ENCODE results near the gene RAB3B.
"Not testable (repeated sequence)": the region's sequence is repeated elsewhere in the genome, so short reads cannot be mapped to it uniquely, and the experiment has no call there.

The RAB3B gene

DNA sequence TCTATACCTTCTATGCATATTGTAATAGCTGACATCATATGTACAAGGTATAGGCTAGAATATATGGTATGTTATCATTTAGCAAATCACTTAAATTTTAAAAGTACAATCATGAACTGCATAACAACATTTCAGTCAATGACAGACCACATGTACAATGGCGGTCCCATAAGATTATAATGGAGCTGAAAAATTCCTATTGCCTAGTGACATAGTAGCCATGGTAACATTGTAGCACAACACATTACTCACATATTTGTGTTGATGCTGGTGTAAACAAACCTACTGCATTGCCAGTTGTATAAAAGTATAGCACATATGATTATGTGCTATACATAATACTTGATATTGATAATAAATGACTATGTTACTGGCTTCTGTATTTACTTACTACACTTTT lies 8.9 kb downstream of the RAB3B start:
- TF ChIP-seq, protein P1, sequence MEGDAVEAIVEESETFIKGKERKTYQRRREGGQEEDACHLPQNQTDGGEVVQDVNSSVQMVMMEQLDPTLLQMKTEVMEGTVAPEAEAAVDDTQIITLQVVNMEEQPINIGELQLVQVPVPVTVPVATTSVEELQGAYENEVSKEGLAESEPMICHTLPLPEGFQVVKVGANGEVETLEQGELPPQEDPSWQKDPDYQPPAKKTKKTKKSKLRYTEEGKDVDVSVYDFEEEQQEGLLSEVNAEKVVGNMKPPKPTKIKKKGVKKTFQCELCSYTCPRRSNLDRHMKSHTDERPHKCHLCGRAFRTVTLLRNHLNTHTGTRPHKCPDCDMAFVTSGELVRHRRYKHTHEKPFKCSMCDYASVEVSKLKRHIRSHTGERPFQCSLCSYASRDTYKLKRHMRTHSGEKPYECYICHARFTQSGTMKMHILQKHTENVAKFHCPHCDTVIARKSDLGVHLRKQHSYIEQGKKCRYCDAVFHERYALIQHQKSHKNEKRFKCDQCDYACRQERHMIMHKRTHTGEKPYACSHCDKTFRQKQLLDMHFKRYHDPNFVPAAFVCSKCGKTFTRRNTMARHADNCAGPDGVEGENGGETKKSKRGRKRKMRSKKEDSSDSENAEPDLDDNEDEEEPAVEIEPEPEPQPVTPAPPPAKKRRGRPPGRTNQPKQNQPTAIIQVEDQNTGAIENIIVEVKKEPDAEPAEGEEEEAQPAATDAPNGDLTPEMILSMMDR (conservative IDR thresholded peaks at IDR 0.05), result no peak
- H3K27ac ChIP-seq, result no peak overlapping the region

DNA sequence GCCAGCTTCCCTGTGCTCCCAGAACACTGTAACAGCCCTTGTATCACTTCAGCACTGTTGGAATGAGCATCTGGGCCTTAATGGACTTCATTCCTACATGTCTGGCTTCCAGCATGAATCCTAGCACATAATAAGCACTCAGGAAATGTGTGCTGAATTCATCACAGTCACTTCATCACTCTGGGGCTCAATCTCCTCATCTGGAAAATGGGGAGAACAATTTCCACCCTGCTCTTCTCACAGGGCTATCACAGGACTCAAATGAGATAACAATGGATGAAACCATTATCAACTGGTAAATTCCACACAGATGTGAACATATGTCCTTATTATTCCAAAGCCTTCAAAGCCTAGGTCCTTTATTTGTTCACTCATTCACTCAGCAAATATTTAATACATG lies 12.4 kb downstream of the RAB3B start:
- TF ChIP-seq, protein P1 (conservative IDR thresholded peaks at IDR 0.05), result no peak
- no peak overlapping the region for H3K27ac ChIP-seq

DNA sequence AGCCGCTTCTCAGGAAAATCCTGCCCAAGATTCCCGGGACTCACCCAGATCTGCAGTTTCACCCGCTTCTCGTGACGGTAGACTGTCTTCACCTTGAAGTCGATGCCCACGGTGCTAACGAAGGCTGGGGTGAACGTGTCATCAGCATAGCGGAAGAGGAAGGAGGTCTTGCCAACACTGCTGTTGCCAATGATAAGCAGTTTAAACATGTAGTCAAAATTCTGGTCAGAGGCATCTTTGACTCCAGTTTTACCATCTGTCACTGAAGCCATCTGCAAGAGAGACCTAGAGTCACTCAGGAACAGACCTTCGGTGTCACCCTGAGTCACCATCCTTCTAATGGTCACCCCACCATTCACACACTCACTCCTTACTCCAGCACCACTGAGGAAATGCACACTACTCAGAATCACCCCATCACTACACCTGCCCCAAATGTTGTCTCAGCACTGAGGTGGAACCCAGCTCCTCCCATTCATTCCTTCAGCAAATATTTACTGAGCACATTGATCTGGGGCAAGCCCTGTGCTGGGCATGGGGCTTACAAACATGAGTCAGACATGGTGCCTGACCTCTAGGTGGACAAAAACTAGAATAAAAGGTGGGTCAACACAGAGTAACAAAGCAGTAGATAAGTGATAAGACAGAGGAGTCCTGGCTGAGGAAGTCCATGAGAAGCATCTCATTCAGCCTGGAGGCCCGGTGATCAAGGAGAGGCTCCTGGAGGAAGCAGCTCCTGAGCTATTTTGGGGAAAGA lies 13.5 kb downstream of the RAB3B start:
- no peak overlapping the region for H3K27ac ChIP-seq
- TF ChIP-seq, protein P1 (conservative IDR thresholded peaks at IDR 0.05), result no peak

- H3K27ac ChIP-seq, result no peak overlapping the region
- TF ChIP-seq, protein P1 (conservative IDR thresholded peaks at IDR 0.05), result no peak
Observed at GRCh38 chr1:51973587-51974474, 16.7 kb downstream of the RAB3B start.

GRCh38 chr1:51969038-51969705 lies 21.3 kb downstream of the RAB3B start:
- TF ChIP-seq, protein P1 (conservative IDR thresholded peaks at IDR 0.05), result no peak
- H3K27ac ChIP-seq, result no peak overlapping the region

GRCh38 chr1:51968632-51969031 lies 21.9 kb downstream of the RAB3B start:
- no peak overlapping the region for H3K27ac ChIP-seq
- TF ChIP-seq, protein P1 (conservative IDR thresholded peaks at IDR 0.05), result no peak

- H3K27ac ChIP-seq, result not testable (repeated sequence)
Observed at GRCh38 chr1:51967213-51967791, 23.2 kb downstream of the RAB3B start.

All from VCaP (cell line).